ENCODE measurements around the gene CDK2AP2.

- TF ChIP-seq, protein P1, sequence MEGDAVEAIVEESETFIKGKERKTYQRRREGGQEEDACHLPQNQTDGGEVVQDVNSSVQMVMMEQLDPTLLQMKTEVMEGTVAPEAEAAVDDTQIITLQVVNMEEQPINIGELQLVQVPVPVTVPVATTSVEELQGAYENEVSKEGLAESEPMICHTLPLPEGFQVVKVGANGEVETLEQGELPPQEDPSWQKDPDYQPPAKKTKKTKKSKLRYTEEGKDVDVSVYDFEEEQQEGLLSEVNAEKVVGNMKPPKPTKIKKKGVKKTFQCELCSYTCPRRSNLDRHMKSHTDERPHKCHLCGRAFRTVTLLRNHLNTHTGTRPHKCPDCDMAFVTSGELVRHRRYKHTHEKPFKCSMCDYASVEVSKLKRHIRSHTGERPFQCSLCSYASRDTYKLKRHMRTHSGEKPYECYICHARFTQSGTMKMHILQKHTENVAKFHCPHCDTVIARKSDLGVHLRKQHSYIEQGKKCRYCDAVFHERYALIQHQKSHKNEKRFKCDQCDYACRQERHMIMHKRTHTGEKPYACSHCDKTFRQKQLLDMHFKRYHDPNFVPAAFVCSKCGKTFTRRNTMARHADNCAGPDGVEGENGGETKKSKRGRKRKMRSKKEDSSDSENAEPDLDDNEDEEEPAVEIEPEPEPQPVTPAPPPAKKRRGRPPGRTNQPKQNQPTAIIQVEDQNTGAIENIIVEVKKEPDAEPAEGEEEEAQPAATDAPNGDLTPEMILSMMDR (IDR thresholded peaks at IDR 0.05) = no peak
- TF ChIP-seq POLR2A (IDR thresholded peaks at IDR 0.05) = no peak
Measured at GRCh38 chr11:67458266-67458665, 49.7 kb downstream of the CDK2AP2 start.

Data from esophagus squamous epithelium (tissue), 4 donors.